Measurements from ENCODE around the gene SCFD1.

DNA sequence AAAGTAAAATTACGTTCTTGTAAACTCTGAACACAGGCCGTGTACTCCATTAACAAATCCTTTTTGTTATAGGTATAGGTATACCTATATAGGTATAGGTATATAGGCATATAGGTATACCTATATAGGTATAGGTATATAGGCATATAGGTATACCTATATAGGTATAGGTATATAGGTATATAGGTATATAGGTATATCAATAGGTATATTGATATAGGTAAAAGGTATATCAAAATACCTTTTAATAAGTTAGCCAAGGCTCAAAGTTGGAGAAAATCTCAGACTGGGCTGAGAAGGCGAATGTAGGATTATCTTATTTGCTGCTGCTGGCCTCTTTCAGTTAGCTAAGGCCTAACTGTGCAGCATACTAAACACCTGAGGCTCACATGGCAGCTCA, 3.4 kb downstream of the SCFD1 start:
- TF ChIP-seq, protein P1, sequence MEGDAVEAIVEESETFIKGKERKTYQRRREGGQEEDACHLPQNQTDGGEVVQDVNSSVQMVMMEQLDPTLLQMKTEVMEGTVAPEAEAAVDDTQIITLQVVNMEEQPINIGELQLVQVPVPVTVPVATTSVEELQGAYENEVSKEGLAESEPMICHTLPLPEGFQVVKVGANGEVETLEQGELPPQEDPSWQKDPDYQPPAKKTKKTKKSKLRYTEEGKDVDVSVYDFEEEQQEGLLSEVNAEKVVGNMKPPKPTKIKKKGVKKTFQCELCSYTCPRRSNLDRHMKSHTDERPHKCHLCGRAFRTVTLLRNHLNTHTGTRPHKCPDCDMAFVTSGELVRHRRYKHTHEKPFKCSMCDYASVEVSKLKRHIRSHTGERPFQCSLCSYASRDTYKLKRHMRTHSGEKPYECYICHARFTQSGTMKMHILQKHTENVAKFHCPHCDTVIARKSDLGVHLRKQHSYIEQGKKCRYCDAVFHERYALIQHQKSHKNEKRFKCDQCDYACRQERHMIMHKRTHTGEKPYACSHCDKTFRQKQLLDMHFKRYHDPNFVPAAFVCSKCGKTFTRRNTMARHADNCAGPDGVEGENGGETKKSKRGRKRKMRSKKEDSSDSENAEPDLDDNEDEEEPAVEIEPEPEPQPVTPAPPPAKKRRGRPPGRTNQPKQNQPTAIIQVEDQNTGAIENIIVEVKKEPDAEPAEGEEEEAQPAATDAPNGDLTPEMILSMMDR (IDR thresholded peaks at IDR 0.05; ENCODE audit: low read depth, low read length, missing input control), result no peak
- TF ChIP-seq JUND (IDR thresholded peaks at IDR 0.05) (no peak), HNF4A (conservative IDR thresholded peaks at IDR 0.05) (no peak), TAF1 (conservative IDR thresholded peaks at IDR 0.05) (no peak), RAD21 (IDR thresholded peaks at IDR 0.05) (no peak), SP1 (IDR thresholded peaks at IDR 0.05) (no peak)
- TF ChIP-seq, protein P2, sequence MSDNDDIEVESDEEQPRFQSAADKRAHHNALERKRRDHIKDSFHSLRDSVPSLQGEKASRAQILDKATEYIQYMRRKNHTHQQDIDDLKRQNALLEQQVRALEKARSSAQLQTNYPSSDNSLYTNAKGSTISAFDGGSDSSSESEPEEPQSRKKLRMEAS (IDR thresholded peaks at IDR 0.05), result no peak
